ENCODE measurements around the gene TMEM163.
"Not testable (repeated sequence)": the region's sequence is repeated elsewhere in the genome, so short reads cannot be mapped to it uniquely, and the experiment has no call there.

The TMEM163 gene

GRCh38 chr2:134573724-134574123, 145.1 kb downstream of the TMEM163 start:
- DNase-seq, result no peak

DNA sequence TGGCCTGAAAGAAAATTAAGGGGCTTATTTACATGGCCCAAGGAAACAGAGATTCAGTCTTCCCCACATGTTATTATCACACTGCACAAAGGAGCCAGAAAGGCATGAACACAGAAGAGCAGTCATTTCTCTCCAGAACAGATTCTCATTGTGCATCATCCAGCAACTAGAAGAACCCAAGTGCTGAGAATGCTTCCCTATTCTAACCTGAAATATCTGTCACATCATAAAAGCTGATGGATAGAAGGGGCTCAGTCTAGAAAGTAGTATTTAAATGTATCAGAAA, 145.8 kb downstream of the TMEM163 start:
- DNase-seq, result no peak

DNA sequence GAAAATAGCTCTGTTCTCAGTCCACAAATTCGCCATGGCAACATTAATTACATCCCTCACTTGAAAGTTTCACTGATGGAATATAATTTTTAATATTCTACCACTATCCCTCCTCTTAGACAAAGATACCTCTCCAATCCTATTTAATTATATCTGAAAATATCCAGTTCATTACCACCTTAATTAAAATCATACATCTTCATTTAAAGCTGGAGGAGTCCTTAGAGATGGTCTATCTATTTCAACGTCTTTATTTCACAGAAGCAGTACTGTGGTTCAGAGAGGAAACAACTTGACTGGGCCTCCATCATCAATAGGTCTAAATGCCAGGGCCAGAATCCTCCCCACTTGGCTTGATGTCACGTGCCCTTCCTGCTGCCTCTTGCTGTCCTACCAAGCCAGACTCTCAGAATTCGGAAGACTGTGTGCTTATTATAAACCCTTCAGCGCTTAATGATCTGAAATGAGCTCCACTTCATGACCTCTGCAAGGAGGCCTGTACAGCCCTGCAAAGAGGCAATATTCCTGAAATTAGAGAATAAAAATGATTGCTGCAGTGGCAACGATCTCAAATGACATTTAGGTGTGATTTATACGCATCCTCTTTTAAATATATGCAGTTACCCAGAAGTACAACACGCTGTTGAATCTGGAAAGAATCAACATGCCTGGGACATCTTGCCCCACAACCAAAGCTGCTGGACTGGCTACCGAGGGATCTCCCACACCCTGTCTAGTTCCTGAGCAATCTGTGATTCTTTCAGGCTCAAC, 146.3 kb downstream of the TMEM163 start:
- no peak for DNase-seq

GRCh38 chr2:134570676-134571075, 148.1 kb downstream of the TMEM163 start:
- DNase-seq, result no peak

- no peak for DNase-seq
These were observed 150.4 kb downstream of the TMEM163 start for GRCh38 chr2:134568413-134568812.

DNA sequence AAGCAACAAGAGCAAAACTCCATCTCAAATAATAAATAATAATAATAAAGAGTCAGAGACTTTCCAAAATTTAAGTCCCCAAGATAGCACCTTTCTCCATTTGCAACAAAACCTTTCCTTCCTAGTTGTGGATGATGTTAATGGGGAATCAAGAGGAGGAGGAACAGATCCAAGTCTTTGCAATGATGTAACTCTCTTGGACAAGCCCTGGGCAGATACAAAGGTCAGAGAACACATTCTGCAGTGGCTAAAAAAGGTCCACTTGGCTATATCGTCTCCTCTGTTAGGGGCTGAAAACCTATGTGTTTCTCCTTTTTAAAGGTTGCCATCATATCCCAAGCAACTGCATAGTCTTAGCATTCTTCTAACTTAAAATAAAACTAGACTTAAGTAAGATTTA, 151.1 kb downstream of the TMEM163 start:
- no peak for DNase-seq

DNA sequence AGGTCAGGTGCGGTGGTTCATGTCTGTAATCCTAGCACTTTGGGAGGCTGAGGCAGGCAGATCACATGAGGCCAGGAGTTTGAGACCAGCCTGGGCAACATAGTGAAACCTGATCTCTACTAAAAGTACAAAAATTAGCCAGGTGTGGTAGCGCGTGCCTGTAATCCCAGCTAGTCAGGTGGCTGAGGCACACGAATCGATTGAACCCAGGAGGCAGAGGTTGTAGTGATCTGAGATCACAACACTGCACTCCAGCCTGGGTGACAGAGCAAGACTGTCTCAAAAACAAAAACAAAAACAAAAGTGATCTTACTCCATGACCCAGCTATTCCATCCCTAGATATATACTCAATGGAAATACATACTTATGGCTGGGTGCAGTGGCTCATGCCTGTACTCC, 153.8 kb downstream of the TMEM163 start:
- DNase-seq, result not testable (repeated sequence)

GRCh38 chr2:134564549-134564948, 154.3 kb downstream of the TMEM163 start:
- no peak for DNase-seq

- DNase-seq, result peak; percentile 23 to 70
These were observed 160.5 kb downstream of the TMEM163 start for GRCh38 chr2:134558208-134558830.

- no peak for DNase-seq
These were observed 163.4 kb downstream of the TMEM163 start for GRCh38 chr2:134555411-134555810.

GRCh38 chr2:134553657-134554056, 165.1 kb downstream of the TMEM163 start:
- no peak for DNase-seq

- no peak for DNase-seq
These were observed 168.1 kb downstream of the TMEM163 start for GRCh38 chr2:134550566-134551164.

GRCh38 chr2:134549104-134549503, 169.7 kb downstream of the TMEM163 start:
- no peak for DNase-seq

DNA sequence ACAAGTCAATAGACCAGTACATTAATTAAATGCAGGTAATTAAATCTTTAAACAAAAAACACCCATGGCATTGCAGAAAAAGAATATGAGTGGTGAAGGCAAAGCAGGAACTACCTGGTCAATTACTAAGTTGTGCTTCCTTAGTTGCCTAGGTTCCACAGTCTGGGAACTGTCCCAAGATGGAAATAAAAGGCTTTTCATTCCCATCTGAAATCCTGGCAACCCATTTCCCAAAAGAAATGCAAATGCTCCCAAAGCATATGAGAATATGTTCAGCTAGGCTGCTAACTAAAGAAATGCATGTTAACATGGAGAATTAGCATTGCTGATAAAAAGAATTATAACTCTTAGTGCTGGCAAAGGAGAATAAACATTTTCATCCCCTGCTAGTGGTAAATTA, 177.8 kb downstream of the TMEM163 start:
- no peak for DNase-seq

- no peak for DNase-seq
These were observed 178.8 kb downstream of the TMEM163 start for GRCh38 chr2:134539981-134540380.

- no peak for DNase-seq
These were observed 181.1 kb downstream of the TMEM163 start for GRCh38 chr2:134537702-134538101.

- no peak for DNase-seq
These were observed 181.7 kb downstream of the TMEM163 start for GRCh38 chr2:134537121-134537520.

- DNase-seq, result peak in 1 of 2 experiments; percentile 12
These were observed 182.5 kb downstream of the TMEM163 start for GRCh38 chr2:134536296-134536695.

DNA sequence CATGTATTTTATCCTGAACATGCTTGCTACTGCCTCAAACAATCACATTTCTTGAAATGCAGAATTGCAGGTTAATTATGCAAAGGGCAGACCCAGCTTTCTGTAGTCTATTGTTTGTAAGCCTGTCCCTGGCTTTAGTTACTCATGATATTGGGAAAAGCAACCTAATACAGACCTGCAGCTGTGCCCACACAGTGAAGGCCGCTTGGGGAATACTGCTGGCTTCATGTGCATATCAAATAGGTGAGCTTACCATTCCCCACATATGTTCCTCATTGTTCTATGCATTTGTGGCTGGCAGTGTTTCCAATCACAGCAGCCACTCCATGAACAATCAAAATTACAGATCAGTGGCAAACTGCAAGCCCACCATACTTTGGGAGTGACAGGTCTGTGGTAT, 186.3 kb downstream of the TMEM163 start:
- DNase-seq, result peak in 1 of 2 experiments; percentile 18

GRCh38 chr2:134527381-134527780, 191.4 kb downstream of the TMEM163 start:
- no peak for DNase-seq

GRCh38 chr2:134522496-134523455, 196.0 kb downstream of the TMEM163 start:
- DNase-seq, result peak; percentile 92 to 95

- no peak for DNase-seq
These were observed 200.7 kb downstream of the TMEM163 start for GRCh38 chr2:134518101-134518500.

DNA sequence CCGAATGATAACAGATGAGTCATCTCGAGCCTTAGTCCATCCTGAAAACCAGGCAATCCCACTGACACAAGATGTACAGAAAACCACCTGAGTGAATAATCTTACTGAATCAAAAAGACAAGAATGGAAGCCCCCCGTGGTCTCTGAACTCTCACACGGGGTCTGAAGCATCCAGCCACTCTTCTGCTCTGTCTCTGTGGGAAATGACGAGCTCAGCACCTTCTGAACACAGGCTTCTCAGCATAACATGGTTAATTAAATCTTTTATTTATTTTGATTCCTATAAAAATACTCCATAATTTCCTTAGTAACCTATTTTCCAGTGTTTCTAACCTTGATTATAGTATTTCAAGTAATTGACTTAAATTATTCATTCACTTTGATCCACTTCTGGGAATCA, 203.7 kb downstream of the TMEM163 start:
- no peak for DNase-seq

All from NCI-H524 (cell line).